NCI-H2107 (cell line): ENCODE measurements around the gene SLC47A2.
"Not testable (repeated sequence)": the region's sequence is repeated elsewhere in the genome, so short reads cannot be mapped to it uniquely, and the experiment has no call there.

Source experiments
- DNase-seq: peaks from one replicate; lab custom pipeline; 2025; lab: John Stamatoyannopoulos, UW

The SLC47A2 gene, protein sequence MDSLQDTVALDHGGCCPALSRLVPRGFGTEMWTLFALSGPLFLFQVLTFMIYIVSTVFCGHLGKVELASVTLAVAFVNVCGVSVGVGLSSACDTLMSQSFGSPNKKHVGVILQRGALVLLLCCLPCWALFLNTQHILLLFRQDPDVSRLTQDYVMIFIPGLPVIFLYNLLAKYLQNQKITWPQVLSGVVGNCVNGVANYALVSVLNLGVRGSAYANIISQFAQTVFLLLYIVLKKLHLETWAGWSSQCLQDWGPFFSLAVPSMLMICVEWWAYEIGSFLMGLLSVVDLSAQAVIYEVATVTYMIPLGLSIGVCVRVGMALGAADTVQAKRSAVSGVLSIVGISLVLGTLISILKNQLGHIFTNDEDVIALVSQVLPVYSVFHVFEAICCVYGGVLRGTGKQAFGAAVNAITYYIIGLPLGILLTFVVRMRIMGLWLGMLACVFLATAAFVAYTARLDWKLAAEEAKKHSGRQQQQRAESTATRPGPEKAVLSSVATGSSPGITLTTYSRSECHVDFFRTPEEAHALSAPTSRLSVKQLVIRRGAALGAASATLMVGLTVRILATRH

DNA sequence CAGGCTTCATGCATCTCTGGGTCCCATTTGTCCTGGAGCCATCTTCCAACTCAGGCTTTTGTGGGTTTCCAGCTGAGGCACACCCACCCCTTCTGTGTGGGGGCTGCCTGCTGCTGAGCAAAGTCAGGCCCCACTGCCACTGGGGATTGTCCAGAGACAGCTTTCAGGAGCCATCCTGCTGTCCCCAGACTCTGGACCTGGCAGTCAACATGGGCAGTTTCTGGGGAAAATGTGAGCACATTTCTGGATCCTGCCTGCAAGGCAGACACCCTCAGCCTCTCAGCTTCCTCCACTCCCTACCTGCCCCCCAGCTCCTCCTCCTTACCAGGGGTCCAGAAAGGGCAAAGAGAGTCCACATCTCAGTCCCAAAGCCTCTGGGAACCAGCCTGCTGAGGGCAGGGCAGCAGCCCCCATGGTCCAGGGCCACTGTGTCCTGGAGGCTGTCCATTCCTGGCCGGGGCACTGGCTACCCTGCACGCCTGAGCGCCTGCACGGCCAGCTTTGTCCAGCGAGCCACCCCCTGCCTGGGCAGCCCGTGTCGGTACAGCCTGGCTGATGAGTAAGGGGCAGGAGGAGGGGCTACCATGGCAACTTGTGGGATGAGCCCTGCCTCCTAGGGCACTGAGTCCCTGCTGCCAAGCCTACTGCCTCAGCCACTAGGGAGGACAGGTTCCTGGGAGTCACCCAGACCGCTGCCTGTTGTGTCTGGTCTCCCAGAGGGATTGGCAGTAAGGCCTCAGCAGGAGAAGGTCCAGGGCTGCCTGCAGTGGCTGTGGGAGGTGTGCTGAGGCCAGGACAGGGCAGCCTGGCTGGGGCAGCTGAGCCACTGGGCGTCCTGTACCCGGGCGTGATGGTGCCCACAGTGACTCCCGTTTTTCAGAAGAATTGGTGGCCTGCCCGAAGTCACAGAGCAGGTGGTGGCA lies at the start of gene SLC47A2:
SLC47A2 (minus strand) TSS at position 477 of the 923 bp plus-strand sequence; CDS start at position 448, 29 bp downstream.
- no peak for DNase-seq

DNA sequence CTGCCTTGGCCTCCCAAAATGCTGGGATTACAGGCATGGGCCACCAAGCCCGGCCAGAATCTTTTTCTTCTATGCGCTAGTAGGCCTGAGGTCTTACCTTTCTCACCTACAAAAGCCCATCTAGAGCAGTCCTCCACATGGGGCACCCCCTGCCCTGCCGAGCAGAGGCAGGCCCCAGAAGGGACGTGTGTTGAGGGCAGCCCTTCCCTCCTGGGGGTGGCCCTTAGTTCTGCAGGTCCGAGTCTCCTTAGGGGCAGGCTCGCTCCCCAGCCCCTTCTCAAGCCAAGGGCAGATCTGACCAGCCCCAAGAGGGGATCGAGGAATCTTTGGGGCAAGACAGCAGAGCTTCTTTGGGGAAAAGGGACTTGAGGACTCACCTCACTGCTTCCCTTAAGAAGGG lies 49.6 kb upstream of the SLC47A2 start:
- no peak for DNase-seq

DNA sequence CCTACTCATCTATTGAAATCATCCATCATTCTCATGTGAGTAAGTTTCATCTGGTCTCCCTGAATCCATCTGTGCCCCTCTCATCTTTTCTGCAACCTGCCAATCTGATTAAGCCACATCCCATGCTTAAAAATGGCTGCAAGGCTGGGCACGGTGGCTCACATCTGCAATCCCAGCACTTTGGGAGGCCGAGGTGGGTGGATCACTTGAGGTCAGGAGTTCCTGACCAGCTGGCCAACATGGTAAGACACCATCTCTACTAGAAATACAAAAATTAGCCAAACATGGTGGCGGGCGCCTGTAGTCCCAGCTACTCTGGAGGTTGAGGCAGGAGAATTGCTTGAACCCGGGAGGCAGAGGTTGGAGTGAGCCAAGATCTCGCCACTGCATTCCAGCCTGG lies 47.6 kb upstream of the SLC47A2 start:
- DNase-seq = not testable (repeated sequence)

DNA sequence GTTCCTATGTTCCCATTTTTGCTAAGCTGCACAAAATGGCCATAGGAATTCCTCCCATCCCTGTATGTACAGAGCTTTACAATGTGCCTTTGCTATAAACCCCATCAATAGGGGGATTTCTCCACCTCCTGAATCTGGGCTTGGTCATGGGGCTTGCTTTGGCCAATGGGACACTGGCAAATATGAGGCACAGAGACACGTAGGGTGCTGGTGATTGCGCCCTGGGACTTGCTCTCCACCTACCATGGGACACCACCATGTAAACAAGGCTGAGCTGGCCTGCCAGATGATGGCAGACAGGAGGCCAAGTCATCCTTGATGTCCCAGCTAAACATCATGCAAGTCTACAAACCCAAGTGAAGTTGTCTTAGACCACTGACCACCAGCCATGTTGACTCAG lies 47.0 kb upstream of the SLC47A2 start:
- no peak for DNase-seq

DNA sequence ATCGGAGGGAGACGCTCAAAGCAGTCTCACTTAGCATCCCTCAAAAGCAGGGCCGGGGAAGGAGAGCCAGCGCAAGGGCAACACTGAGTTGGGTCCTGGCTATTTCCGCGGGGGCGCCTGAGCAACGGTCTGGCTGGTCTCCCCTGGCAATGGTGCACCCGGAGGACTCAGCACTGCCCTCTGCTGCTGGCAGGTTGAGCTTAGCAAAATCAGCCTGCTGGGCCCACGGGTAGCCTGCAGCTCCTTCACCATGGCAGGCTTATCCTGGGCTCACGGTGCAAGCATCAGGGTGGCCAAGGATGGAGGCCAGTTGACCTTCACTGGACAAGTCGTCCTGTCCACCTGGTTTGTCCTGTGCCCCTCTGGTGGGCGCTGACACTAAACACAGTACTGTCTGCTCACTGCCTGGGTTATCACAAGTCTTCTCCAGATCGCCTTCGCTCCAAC lies 46.2 kb upstream of the SLC47A2 start:
- DNase-seq = no peak

DNA sequence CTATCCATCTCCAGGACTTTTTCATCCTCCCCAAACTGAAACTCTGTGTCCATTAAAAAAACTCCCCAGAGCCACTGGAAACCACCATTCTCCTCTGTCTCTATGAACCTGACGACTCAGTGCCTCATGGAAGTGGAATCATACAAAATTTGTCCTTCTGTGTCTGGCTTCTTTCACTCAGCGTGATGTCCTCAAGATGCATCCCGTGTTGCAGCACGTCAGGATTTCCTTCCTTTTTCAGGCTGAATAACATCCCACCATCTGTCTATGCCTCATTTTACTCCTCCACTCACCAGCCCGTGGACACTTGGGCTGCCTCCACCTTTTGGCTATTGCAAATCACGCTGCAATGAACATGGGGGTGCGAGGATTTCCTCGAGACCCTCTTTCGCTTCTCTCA lies 44.4 kb upstream of the SLC47A2 start:
- no peak for DNase-seq

DNA sequence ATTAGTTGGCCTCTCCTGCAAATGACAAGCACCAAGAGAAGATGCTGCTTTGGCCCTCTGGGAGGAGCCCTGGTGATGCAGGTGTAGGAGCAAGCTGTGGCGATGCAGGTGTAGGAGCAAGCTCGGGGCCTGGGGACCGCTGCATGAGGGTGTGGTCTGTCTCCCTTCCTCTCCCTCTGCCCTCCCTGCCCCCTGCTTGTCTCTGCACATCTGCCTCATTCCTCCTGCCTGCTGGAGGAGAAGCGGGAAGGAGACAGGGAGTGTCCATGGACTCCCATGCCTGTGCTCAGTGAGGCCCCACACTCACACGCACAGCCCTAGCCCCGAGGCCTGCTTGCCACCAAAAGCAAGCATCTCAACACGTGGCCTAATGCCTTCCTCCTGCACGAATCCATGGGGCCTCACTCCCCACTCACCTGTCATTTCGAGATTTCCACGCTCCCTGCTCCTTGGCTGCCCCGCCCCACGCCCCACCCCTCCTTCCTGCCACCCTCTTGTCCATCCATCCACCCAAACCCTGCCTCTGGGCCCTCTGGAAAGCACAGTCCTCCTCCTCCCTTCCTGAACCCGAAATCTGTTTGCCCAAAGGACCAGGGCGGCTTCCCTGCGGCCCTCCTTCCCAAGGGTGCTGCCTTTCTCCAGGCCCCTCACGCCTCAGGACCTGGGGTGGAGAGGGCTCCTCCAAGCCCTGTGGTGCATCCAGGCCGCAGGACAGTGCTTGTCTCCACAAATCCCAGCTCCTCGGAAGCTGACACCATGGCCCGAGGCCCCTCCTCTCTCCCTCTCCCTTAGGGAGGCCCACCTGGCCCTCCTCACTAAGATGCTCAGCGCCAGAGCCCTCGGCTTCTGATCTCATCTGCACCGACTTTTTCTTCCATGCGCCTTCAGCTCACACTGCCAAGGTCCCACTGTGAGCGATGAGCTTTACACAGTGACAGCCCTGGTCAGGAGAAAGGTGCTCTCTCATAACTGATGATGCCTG lies 43.5 kb upstream of the SLC47A2 start:
- DNase-seq = no peak

DNA sequence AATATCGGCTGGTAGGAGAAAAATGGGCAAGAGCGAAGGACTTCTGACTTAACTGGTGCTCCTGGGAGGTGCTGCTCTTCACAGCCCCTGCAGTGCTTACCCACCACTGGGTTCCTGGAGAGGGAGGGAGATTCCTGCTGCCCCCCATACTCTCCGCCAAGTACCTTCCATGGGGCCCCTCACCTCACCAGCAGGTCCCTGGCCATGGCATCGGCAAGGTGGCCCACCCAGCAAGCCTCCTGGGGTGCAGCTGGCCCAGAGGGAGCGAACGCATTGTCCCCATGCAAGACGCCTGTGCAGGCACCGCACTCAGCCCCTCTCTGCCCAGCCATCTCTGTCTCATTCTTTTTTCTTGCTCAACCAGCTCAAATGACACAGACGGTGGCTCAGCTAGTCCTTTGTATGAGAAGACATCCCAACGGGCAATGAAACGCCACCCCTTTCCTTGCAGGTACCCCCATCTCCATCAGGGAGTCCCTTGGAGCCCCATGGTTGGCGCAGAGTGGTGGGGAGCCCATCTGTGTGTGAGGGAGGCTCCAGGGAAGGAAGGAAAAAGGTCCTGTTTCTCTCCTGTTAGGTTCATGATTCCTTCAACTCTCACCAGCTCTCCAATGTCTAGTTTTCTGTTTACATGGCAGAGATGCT lies 41.3 kb upstream of the SLC47A2 start:
- DNase-seq = no peak

DNA sequence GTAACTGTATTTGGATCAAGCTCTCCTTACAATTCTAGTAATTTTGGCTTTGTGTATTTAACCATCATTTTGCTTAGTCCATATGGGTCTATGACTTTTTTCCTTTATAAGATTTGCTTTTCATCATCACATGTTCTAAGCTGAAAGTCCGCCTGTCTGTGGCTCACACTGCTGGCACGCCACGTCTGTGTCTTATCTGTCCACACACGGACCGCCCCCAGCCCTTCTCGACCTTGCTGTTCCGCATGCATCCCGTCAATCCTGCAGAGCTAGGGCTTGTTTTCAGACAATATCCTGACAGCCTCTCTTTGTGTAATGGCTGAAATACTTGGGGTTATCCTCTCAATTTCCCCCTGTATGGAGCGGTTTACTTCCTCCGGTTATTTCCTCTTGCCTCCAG lies 40.2 kb upstream of the SLC47A2 start:
- no peak for DNase-seq

DNA sequence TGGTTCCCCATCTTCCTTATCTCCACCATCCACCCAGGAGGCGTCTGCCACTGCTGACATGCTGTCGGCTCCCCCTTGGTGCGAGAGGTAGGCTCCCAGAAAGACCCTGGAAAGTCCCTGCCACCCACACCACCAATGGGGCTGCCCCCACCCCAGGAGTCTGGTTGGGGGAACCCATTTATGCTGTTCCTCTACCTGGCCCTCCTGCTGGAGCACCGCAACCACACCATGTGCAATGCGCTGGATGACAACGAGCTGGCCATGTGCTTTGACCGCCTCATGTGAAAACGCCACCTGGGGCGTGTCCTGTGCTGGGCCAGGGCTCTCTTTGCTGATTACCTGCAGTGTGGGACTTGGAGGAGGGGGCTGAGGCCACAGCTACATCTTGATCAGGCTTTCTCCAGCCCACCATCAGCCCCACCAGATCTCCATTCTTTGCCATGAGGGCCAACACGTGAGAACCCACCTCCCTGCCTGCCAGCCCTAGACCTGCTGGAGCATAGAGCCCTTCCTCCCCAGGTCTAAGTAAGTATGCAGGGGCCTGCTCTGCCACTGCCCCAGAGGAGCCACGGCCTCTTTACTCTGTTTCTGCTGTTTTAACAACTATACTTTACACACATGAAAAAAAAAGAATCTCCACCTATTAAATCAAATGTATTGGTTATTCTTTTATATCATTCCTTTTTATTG lies 39.6 kb upstream of the SLC47A2 start:
- DNase-seq = no peak

DNA sequence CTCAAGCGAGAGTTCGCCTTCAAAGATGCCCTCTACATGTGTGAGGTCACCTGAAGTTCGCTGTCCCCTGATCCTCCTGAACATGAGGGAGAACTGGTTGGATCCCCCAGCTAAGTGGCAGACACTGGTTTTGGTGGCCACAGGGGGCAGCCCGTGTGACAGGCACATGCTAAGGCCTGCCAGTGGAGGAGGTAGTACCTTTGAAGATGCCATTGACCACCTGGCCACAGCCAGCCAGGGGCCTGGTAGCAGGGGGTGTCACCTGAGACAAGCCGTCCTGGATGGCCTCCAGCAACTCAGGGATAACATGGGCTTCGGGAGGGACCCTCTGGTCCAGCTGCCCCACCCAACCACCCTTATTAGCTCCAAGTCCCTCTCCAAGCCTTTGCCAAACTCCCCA lies 39.0 kb upstream of the SLC47A2 start:
- no peak for DNase-seq

DNA sequence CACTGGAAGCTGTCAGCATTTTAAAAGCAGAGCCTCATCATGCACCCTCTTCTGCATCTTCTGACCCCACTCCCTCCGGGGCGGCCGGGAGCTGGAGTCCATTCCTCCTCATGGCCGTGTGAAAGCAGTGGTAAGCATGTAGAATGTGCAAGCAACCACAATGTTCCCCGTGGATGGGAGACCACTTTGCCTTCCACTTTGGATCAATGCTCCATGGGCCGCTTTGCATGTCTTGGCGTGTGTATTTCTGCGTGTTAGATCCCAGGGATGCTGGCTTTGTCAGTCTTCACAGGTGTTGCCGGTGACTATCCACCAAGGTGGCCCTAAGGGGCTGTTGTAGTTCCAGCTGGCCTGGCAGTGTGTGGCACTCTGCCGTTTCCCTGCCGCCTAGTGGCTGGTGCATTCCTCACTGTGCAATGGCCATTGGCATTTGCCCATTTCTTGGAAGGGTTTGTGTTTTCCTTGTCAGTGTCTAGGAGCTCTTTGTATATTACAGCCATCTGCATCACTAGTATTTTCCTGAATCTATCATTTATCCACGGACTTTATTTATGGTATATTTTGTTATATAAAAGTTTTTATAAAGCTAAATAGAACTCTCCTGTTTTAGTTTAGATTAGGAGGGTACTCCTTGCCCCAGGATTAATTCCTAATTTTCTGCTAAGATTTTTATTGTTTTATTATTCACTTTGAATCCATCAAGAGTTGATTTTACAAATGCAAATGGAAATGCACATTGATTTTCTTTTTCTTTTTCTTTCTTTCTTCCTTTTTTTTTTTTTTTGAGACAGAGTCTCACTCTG lies 37.5 kb upstream of the SLC47A2 start:
- no peak for DNase-seq

DNA sequence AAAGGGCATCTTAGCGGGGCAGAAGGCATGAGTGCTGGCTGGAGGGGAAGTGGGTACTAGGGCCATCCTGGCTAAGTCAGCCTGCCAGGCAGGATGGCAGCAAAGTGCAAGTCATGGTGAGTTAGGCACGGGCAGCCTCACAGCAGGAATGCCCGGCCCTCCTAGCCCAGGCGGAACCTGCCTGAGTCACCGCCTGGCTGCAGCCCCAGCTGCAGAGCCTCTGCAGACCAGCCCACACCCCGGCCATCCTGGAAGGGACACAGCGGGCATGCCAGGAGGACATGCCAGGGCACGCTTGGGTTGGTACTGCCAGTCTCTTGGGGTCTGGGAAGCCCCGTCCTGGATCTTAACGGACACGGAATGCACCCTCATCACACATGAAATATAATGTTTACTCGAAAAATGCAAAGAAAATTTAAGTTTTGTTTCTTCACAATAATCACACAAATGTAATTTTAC lies 36.7 kb upstream of the SLC47A2 start:
- no peak for DNase-seq

DNA sequence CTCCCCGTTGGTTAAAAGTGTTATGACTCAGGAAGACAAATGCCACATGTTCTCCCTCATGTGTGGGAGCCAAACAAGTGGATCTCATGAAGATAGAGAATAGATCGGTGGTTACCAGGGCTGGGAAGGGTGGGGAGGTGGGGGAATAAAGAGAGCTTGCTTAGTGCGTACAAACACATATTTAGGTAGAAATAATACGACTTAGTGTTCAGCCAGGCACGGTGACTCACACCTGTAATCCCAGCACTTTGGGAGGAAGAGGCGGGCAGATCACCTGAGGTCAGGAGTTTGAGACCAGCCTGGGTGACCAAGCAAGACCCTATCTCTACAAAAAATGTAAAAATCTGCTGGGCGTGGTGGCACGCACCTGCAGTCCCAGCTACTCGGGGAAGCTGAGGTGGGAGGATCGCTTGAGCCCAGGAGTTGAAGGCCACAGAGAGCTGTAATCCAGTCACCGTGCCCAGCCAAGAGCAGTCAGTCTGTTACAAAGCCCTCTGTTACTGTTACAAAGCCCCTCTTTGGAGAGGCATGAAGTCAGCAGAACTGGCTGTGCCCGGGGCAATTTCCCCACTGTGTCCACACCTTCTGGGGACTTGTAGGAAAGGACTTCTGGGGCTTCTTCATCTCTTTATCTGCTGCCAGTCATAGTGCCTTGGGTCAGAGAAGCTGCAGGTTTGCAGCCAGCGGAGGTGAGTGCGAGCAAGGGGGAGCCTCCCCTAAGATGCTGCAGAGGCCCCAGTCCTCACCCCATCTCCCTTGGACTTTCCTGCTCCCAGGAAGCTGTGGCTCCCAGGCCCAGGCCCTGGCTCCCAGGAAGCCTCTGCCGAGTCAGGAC lies 36.0 kb upstream of the SLC47A2 start:
- no peak for DNase-seq

DNA sequence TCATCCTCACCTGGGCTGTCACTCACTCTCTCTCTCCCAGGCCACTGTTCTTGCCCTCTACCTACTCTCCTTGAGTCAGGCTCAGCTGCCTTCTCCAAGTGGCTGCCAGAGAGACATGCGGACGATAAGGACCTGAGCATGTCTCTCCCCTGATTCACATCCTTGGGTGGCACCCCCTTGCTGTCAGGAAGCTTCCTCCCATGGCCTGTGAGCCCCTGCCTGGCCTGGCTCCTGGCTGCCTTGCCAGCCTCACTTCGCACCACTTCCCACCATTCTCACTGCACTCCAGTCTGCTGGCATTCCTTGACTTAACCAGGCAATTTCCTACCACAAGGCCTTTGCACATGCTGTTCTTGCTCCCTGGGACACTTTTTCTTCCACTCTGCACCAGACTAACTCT lies 34.5 kb upstream of the SLC47A2 start:
- DNase-seq = no peak

DNA sequence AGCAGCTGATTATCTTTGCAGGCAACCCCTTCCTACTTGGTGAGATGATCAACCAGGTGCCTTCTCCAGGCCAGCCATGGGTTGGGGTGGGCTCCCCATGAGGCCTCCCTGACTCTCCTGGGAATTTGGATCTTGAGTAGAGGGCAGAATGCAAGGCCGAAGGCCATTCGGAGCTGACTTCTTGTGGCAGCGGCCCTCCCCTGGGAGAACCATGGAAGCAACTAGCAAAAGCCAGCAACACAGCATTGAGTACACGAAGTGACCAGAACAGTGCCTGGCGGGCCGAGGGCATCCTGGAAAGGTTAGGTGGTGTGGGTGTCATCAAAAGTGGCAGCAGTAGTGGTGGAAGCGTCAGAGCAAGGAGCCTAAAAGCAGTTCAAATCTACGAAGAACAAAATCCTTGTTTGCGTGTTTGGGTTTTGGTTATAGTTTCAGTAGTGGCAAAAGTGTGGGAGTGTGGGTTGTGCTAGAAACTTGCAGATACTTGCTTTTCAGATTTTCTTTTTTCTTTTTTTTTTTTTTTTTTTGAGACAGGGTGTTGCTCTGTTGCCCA lies 33.7 kb upstream of the SLC47A2 start:
- no peak for DNase-seq

DNA sequence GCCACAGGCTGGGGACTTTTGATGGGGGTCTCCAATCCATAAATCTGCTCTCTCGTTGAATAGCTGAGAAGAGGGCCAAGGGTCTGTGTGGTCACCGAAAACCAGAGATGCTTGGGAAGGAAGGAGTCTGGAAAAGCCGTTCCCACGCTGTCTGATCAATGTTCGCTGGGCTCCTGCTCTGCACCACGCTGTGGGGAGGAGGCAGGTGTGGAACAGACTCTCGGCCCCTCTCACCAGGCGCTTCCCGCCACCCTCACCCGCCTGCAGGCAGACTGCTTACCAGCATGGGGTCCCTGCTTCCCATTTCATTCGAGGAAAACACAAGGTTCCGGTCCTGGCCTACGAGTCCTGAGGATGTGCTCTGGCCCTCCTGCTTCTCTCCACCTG lies 32.4 kb upstream of the SLC47A2 start:
- DNase-seq = no peak
